Lower leg skin (tissue), 4 donors: ENCODE measurements around the gene SPRY4. TPM values are rescaled to one million over a fixed set of nuclear protein-coding genes. Genes with fewer than 3 reads are reported as not detected.

Experiments used
- DNase-seq, 2 donors: peaks; one replicate each; pipeline ENCODE4 v3.0.0-alpha.2; 2019; ENCODE audit warnings: low spot score in 2 of 2
- H3K4me3 ChIP-seq: fragments of 200-600 bp; sonication (generic); 2 replicates; pipeline ENCODE4 v1.5.1; 2017; ENCODE audit warnings: mild to moderate bottlenecking, low read depth; ENCODE audit not compliant: poor library complexity, severe bottlenecking
- POLR2A ChIP-seq, 2 donors: fragments of 450-650 bp; IDR thresholded peaks; one replicate each; pipeline ENCODE4 v1.6.1; 2016 to 2017; ENCODE audit warnings: antibody characterized with exemption in 2 of 2, mild to moderate bottlenecking in 1 of 2, moderate library complexity in 1 of 2
- WGBS, 2 donors: methylation state at CpG; one replicate each; pipeline ENCODE4 v1.1.5; 2018; 5-methylcytosine and 5-hydroxymethylcytosine counted together
- intact Hi-C: fragments of 100-400 bp; cut with DNase I; formaldehyde crosslinking; loops from one replicate; pipeline ENCODE4 v1.15.0; 2023; ENCODE audit warnings: low total_unique reads
- total RNA-seq, 4 donors: library from RNA; depleted of rRNA; stranded (reverse); fragments of >200 nt; gene quantifications; one replicate each; pipeline ENCODE4 v1.1.0, GENCODE V29; 2016
- TF ChIP-seq, protein P1 (sequence below), 3 donors: fragments of 450-650 bp; IDR thresholded peaks; one replicate each; pipeline ENCODE4 v1.5.1; 2016; ENCODE audit warnings: antibody characterized with exemption in 3 of 3, mild to moderate bottlenecking in 3 of 3, moderate library complexity in 2 of 3

Gene SPRY4
- total RNA-seq, 4 donors from 2014 or later, result 2.4 to 11.0 (median 6.0) TPM

- TF ChIP-seq, protein P1, sequence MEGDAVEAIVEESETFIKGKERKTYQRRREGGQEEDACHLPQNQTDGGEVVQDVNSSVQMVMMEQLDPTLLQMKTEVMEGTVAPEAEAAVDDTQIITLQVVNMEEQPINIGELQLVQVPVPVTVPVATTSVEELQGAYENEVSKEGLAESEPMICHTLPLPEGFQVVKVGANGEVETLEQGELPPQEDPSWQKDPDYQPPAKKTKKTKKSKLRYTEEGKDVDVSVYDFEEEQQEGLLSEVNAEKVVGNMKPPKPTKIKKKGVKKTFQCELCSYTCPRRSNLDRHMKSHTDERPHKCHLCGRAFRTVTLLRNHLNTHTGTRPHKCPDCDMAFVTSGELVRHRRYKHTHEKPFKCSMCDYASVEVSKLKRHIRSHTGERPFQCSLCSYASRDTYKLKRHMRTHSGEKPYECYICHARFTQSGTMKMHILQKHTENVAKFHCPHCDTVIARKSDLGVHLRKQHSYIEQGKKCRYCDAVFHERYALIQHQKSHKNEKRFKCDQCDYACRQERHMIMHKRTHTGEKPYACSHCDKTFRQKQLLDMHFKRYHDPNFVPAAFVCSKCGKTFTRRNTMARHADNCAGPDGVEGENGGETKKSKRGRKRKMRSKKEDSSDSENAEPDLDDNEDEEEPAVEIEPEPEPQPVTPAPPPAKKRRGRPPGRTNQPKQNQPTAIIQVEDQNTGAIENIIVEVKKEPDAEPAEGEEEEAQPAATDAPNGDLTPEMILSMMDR (IDR thresholded peaks at IDR 0.05), result no peak
- TF ChIP-seq POLR2A (IDR thresholded peaks at IDR 0.05), result no peak
- no peak for DNase-seq
- WGBS, 2 donors, result 73 to 80% methylated on average over 7 of the region's 7 CpGs
- H3K4me3 ChIP-seq, result no peak overlapping the region
- intact Hi-C loops, result no loop called here
Observed at GRCh38 chr5:142307146-142307890, 17.5 kb downstream of the SPRY4 start.

DNA sequence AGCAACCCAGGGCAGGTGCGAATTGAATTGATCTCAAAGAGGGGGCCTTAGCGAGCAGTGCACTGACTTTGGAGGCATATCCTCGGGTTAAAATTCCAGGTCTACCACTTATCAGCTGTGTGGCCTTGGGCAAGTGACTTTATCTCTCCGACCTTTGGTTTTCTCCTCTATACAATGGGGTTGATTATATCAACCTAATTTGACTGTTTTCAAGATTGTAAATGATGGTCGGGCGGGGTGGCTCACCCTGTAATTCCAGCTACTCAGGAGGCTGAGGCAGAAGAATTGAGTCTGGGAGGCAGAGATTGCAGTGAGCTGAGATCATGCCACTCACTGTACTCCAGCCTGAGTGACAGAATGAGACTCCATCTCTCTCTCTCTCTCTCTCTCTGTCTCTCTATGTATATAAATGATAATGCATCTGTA, 18.7 kb downstream of the SPRY4 start:
- no peak for DNase-seq

DNA sequence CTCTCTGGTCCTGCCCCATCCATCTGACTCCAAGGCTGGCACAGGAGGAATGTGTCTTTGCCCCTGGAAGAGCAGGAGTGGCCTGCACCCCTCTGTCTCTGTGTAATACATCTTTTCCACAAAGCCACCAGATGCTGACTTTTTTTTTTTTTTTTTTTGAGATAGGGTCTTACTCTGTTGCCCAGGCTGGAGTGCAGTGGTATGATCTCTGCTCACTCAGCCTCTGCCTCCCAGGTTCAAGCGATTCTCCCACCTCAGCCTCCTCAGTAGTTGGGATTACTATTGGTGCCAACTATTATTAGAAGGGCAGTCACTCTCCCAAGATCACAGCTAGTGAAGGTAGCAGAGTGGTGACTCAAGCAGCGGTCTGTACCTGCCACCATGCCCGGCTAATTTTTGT, 19.6 kb downstream of the SPRY4 start:
- intact Hi-C loops, result no loop called here
- DNase-seq, result no peak
- 93 to 97% methylated on average over 3 of the region's 3 CpGs for WGBS, 2 donors

More for the DNA sequence above, 18.7 kb downstream of the SPRY4 start:
- 80 to 82% methylated on average over 6 of the region's 6 CpGs for WGBS, 2 donors
- no peak overlapping the region for H3K4me3 ChIP-seq
- TF ChIP-seq, protein P1 (IDR thresholded peaks at IDR 0.05), result no peak
- no peak for TF ChIP-seq POLR2A (IDR thresholded peaks at IDR 0.05)
- intact Hi-C loops, result no loop called here

GRCh38 chr5:142304013-142304701, 20.7 kb downstream of the SPRY4 start:
- TF ChIP-seq, protein P1 (IDR thresholded peaks at IDR 0.05), result no peak
- no peak for TF ChIP-seq POLR2A (IDR thresholded peaks at IDR 0.05)
- no peak overlapping the region for H3K4me3 ChIP-seq
- WGBS, 2 donors, result 65 to 74% methylated on average over 14 of the region's 14 CpGs
- DNase-seq, result no peak
- intact Hi-C loops, result no loop called here

More for the DNA sequence above, 19.6 kb downstream of the SPRY4 start:
- TF ChIP-seq, protein P1 (IDR thresholded peaks at IDR 0.05), result no peak
- TF ChIP-seq POLR2A (IDR thresholded peaks at IDR 0.05), result no peak
- H3K4me3 ChIP-seq, result no peak overlapping the region

- no peak for TF ChIP-seq POLR2A (IDR thresholded peaks at IDR 0.05)
- TF ChIP-seq, protein P1 (IDR thresholded peaks at IDR 0.05), result no peak
- WGBS, 2 donors, result 73 to 78% methylated on average over 7 of the region's 7 CpGs
- no peak for DNase-seq
- H3K4me3 ChIP-seq, result no peak overlapping the region
- intact Hi-C loops, result no loop called here
Observed at GRCh38 chr5:142303565-142303964, 21.3 kb downstream of the SPRY4 start.
